Uterus (tissue), 2 donors: ENCODE measurements around the gene C19orf67.

ENCODE experiments used
- POLR2A ChIP-seq, 2 donors: fragments of 450-650 bp; IDR thresholded peaks; one replicate each; pipeline ENCODE4 v1.6.1; 2016; ENCODE audit warnings: antibody characterized with exemption in 2 of 2, mild to moderate bottlenecking in 1 of 2, moderate library complexity in 1 of 2
- TF ChIP-seq, protein P1 (sequence below), 4 experiments: fragments of 200-600 bp in 2 of 4; fragments of 450-650 bp in 2 of 4; sonication (generic) in 2 of 4; IDR thresholded peaks; one replicate each; pipeline ENCODE4 v1.5.1; 2016 to 2019; ENCODE audit warnings: antibody characterized with exemption in 4 of 4, mild to moderate bottlenecking in 2 of 4, moderate library complexity in 1 of 4

DNA sequence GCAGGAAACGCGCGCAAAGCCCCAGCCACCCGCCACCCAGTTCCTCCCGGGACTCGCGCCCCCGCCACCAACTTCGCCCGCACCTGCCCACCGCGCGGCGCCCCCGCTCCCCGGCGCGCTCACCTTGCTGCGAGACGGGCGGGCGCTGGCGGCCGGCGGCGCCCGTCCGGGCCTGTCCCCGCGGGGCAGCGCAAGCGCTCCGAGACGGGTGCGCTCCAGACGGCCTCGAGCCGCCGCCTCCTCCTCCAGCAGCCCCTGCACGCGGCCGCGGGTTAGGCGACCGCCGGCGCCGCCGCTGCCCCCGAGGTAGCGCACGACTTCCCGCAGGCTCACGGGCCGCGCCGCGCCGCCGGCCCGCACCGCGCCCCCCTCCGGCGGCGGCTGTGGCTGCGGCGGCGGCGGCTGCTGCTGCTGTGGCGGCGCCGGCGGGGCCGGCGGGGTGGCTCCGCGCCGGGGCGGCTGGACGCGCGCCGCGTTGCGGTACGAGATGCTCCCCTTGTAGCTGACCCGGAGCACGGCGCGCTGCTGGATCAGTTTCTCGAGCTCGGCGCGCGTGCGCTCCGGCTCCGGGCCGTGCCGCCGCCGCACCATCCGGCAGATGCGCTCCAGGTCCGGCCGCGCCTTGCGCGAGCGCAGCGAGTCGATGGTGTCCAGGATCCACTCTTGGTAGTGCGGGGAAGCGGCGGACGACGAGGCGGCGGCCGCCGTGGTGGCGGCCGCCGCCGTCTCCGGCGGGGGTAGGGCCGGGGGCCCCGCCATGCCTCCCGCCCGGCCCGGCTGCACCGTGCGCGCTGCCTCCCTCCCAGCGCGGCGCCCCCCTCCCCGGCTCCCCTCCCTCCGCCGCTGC lies 4.3 kb upstream of the C19orf67 start:
- TF ChIP-seq POLR2A (IDR thresholded peaks at IDR 0.05): no peak
- TF ChIP-seq, protein P1, sequence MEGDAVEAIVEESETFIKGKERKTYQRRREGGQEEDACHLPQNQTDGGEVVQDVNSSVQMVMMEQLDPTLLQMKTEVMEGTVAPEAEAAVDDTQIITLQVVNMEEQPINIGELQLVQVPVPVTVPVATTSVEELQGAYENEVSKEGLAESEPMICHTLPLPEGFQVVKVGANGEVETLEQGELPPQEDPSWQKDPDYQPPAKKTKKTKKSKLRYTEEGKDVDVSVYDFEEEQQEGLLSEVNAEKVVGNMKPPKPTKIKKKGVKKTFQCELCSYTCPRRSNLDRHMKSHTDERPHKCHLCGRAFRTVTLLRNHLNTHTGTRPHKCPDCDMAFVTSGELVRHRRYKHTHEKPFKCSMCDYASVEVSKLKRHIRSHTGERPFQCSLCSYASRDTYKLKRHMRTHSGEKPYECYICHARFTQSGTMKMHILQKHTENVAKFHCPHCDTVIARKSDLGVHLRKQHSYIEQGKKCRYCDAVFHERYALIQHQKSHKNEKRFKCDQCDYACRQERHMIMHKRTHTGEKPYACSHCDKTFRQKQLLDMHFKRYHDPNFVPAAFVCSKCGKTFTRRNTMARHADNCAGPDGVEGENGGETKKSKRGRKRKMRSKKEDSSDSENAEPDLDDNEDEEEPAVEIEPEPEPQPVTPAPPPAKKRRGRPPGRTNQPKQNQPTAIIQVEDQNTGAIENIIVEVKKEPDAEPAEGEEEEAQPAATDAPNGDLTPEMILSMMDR (IDR thresholded peaks at IDR 0.05): peak in 2 of 4 experiments; percentile 36 to 38
